Gastrocnemius medialis (tissue), 4 donors: ENCODE measurements around the gene LAMA4.

Experiments
- CTCF ChIP-seq, 5 experiments: fragments of 450-650 bp in 3 of 5; fragments of 200-600 bp in 2 of 5; sonication (generic) in 2 of 5; IDR thresholded peaks in 4 of 5; conservative IDR thresholded peaks in 1 of 5; 1 replicate in 4 of 5; 2 replicates in 1 of 5; pipeline ENCODE4 v1.5.1; 2016 to 2019; ENCODE audit warnings: antibody characterized with exemption in 5 of 5, mild to moderate bottlenecking in 3 of 5, moderate library complexity in 3 of 5
- POLR2A ChIP-seq, 2 donors: fragments of 450-650 bp; IDR thresholded peaks; one replicate each; pipeline ENCODE4 v1.6.1; 2017; ENCODE audit warnings: antibody characterized with exemption in 2 of 2, mild to moderate bottlenecking in 2 of 2, moderate library complexity in 2 of 2

DNA sequence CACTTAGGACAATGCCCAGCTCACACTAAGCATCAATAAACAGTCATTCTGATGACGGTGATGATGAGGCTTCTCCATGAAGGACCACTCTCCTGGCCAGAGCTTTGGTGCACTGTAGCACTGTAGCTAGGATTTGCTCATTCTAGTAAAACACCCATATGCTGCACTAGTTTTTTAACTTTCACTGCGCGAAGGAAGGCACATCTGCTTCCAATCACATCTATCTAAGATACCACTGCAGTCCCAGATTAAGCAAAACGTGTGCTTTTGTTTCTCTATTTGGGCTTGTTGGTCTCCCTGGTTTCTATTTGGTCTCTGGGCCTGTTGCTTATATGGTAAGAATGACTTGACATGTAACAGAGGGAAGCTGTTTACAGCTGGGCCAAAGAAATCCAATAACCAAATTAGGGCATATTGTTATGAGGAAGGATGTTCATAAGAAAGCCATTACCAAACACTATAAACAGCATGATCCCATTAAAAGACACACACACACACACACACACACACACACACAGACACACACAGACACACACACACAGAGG, 104.6 kb downstream of the LAMA4 start:
- TF ChIP-seq CTCF (IDR thresholded peaks at IDR 0.05 in 4 of 5, conservative IDR thresholded peaks at IDR 0.05 in 1 of 5) (no peak), POLR2A (IDR thresholded peaks at IDR 0.05) (no peak)
